H1 (cell line): ENCODE data around the gene AHI1. TPM values are rescaled to one million over a fixed set of nuclear protein-coding genes. Genes with fewer than 3 reads are reported as not detected.

Experiments
- CTCF ChIA-PET: fragments of 300-600 bp; sonication (Branson Sonifier 250); formaldehyde crosslinking; loops from one replicate; lab custom pipeline; 2021; ENCODE audit not compliant: partially characterized antibody; lab: Charles Lee
- POLR2A ChIA-PET: fragments of 300-600 bp; sonication (Branson Sonifier 250); formaldehyde crosslinking; loops from one replicate; lab custom pipeline; 2021; ENCODE audit warnings: inconsistent platforms; ENCODE audit not compliant: partially characterized antibody; lab: Charles Lee
- DNase-seq, 2 experiments: peaks; one replicate each; pipeline versions ENCODE4 v3.0.0 to v3.0.0-alpha.2; 2010 to 2022; ENCODE audit warnings: low spot score in 2 of 2, low read depth in 1 of 2, mixed read lengths in 1 of 2
- FAIRE-seq: peaks from 2 replicates; lab custom pipeline; 2011; peaks lifted over from hg19 to GRCh38; lab: Jason Lieb, UNC
- H2AFZ ChIP-seq: 2 replicates; pipeline ENCODE4 v1.8.1; 2012; ENCODE audit warnings: low read length, inconsistent platforms
- H2AK5ac ChIP-seq: 2 replicates; pipeline ENCODE4 v1.6.1; 2013; ENCODE audit warnings: low read depth, low read length
- H2BK120ac ChIP-seq: replicated peaks from 2 replicates; pipeline ENCODE3; 2013; ENCODE audit warnings: low read depth, low read length, inconsistent platforms
- H2BK12ac ChIP-seq: 2 replicates; pipeline ENCODE4 v1.6.1; 2013; ENCODE audit warnings: low read depth, low read length
- H2BK15ac ChIP-seq: 2 replicates; pipeline ENCODE4 v1.6.1; 2013; ENCODE audit warnings: low read length
- H2BK20ac ChIP-seq: 2 replicates; pipeline ENCODE4 v1.6.1; 2013; ENCODE audit warnings: low read length
- H2BK5ac ChIP-seq: 2 replicates; pipeline ENCODE4 v1.6.1; 2013; ENCODE audit warnings: low read depth, low read length
- H3K14ac ChIP-seq: 2 replicates; pipeline ENCODE4 v1.6.1; 2013; ENCODE audit warnings: inconsistent platforms; ENCODE audit not compliant: insufficient read length
- H3K18ac ChIP-seq: 2 replicates; pipeline ENCODE4 v1.6.1; 2013; ENCODE audit warnings: low read length; ENCODE audit errors: extremely low read depth
- H3K23ac ChIP-seq: 2 replicates; pipeline ENCODE4 v1.6.1; 2013; ENCODE audit warnings: inconsistent platforms; ENCODE audit not compliant: insufficient read length
- H3K23me2 ChIP-seq: 2 replicates; pipeline ENCODE4 v1.6.1; 2013; ENCODE audit warnings: low read depth, low read length
- H3K27ac ChIP-seq: 2 replicates; pipeline ENCODE4 v1.6.1; 2011; ENCODE audit warnings: low read depth, low read length, inconsistent platforms
- H3K27me3 ChIP-seq, 4 experiments: replicated peaks in 1 of 4; 1 replicate in 1 of 4; 2 replicates in 3 of 4; pipeline versions ENCODE4 v1.6.1 to v1.8.1; 2011 to 2013; ENCODE audit warnings: low read length in 3 of 4, mild to moderate bottlenecking in 3 of 4, inconsistent platforms in 2 of 4, mixed read lengths in 2 of 4, moderate library complexity in 1 of 4; ENCODE audit not compliant: control insufficient read depth in 3 of 4, insufficient read depth in 3 of 4; ENCODE audit errors: extremely low read depth in 1 of 4
- H3K36me3 ChIP-seq, 4 experiments: 2 replicates each; pipeline versions ENCODE4 v1.6.1 to v1.8.1; 2011 to 2013; ENCODE audit warnings: mild to moderate bottlenecking in 4 of 4, low read length in 3 of 4, moderate library complexity in 2 of 4, control low read depth in 1 of 4, inconsistent platforms in 1 of 4; ENCODE audit not compliant: insufficient read depth in 4 of 4, control insufficient read depth in 2 of 4
- H3K4ac ChIP-seq: replicated peaks from 2 replicates; pipeline ENCODE3; 2013; ENCODE audit warnings: low read length, low read depth, mixed read lengths, inconsistent platforms; ENCODE audit not compliant: insufficient read length
- H3K4me1 ChIP-seq, 4 experiments: replicated peaks in 1 of 4; 1 replicate in 1 of 4; 2 replicates in 3 of 4; pipeline versions ENCODE4 v1.6.1 to v1.8.1; 2011 to 2013; ENCODE audit warnings: low read length in 3 of 4, inconsistent platforms in 2 of 4, mixed read lengths in 1 of 4; ENCODE audit not compliant: insufficient read depth in 4 of 4, control insufficient read depth in 3 of 4
- H3K4me2 ChIP-seq, 2 experiments: 2 replicates each; pipeline versions ENCODE4 v1.6.1 to v1.8.1; 2011 to 2013; ENCODE audit warnings: low read depth in 2 of 2, low read length in 2 of 2, control low read depth in 1 of 2, inconsistent platforms in 1 of 2, mild to moderate bottlenecking in 1 of 2; ENCODE audit not compliant: insufficient read depth in 1 of 2
- H3K4me3 ChIP-seq, 4 experiments: fragments of 200-600, 300-600 bp in 1 of 4; sonication (generic), shearing (Covaris generic), sonication (Bioruptor Twin) in 1 of 4; 2 replicates each; pipeline versions ENCODE4 v1.5.1 to v1.8.1; 2011 to 2016; ENCODE audit warnings: low read length in 4 of 4, low read depth in 3 of 4, control low read depth in 2 of 4, inconsistent platforms in 2 of 4, mild to moderate bottlenecking in 2 of 4, mixed read lengths in 1 of 4, moderate library complexity in 1 of 4; ENCODE audit not compliant: insufficient read depth in 2 of 4; ENCODE audit errors: extremely low read depth in 1 of 4
- H3K56ac ChIP-seq: replicated peaks from 2 replicates; pipeline ENCODE3; 2013; ENCODE audit warnings: low read depth, mild to moderate bottlenecking, mixed read lengths, low read length, inconsistent platforms; ENCODE audit not compliant: insufficient read length
- H3K79me1 ChIP-seq: 2 replicates; pipeline ENCODE4 v1.6.1; 2013; ENCODE audit warnings: low read depth, low read length, control low read depth
- H3K79me2 ChIP-seq, 2 experiments: 2 replicates each; pipeline versions ENCODE4 v1.6.1 to v1.8.1; 2012 to 2013; ENCODE audit warnings: low read length in 2 of 2, mild to moderate bottlenecking in 2 of 2, inconsistent platforms in 1 of 2; ENCODE audit not compliant: insufficient read depth in 2 of 2, control insufficient read depth in 1 of 2
- H3K9ac ChIP-seq, 4 experiments: replicated peaks in 1 of 4; 1 replicate in 1 of 4; 2 replicates in 3 of 4; pipeline versions ENCODE4 v1.6.1 to v1.8.1; 2011 to 2013; ENCODE audit warnings: low read depth in 3 of 4, low read length in 3 of 4, control low read depth in 2 of 4, mild to moderate bottlenecking in 2 of 4, moderate library complexity in 2 of 4, inconsistent platforms in 1 of 4; ENCODE audit errors: extremely low read depth in 1 of 4
- H3K9me3 ChIP-seq, 2 experiments: 2 replicates each; pipeline versions ENCODE4 v1.6.1 to v1.8.1; 2012 to 2013; ENCODE audit warnings: mild to moderate bottlenecking in 2 of 2, moderate library complexity in 2 of 2, control low read depth in 1 of 2, inconsistent platforms in 1 of 2, low read depth in 1 of 2, low read length in 1 of 2, mixed read lengths in 1 of 2; ENCODE audit not compliant: insufficient read depth in 2 of 2
- H4K20me1 ChIP-seq, 2 experiments: replicated peaks in 1 of 2; 2 replicates each; pipeline versions ENCODE3 to v1.8.1; 2011 to 2013; ENCODE audit warnings: inconsistent platforms in 2 of 2, low read length in 2 of 2, mild to moderate bottlenecking in 1 of 2; ENCODE audit not compliant: insufficient read depth in 2 of 2, control insufficient read depth in 1 of 2
- H4K5ac ChIP-seq: 2 replicates; pipeline ENCODE4 v1.6.1; 2013; ENCODE audit warnings: low read length, low read depth, mixed read lengths, inconsistent platforms; ENCODE audit not compliant: insufficient read length
- H4K8ac ChIP-seq: 2 replicates; pipeline ENCODE4 v1.8.0; 2013; ENCODE audit warnings: mild to moderate bottlenecking, moderate library complexity, low read length, inconsistent platforms; ENCODE audit not compliant: insufficient read depth; ENCODE audit errors: extremely low read depth
- H4K91ac ChIP-seq: replicated peaks from 2 replicates; pipeline ENCODE3; 2013; ENCODE audit warnings: low read length, mixed read lengths, inconsistent platforms; ENCODE audit not compliant: insufficient read length
- FOSL1 ChIP-seq: IDR thresholded peaks from 2 replicates; pipeline ENCODE4 v1.6.1; 2011; ENCODE audit warnings: mild to moderate bottlenecking, low read depth, low read length, moderate library complexity; ENCODE audit not compliant: insufficient read depth
- HDAC2 ChIP-seq, 2 experiments: fragments of 300-600 bp in 1 of 2; sonication (generic) in 1 of 2; IDR thresholded peaks; 2 replicates each; pipeline ENCODE4 v1.6.1; 2011 to 2012; ENCODE audit warnings: low read depth in 2 of 2, low read length in 2 of 2, mild to moderate bottlenecking in 2 of 2, moderate library complexity in 2 of 2, borderline replicate concordance in 1 of 2, inconsistent platforms in 1 of 2
- JUN ChIP-seq: IDR thresholded peaks from 2 replicates; pipeline ENCODE4 v1.6.1; 2011; ENCODE audit warnings: low read depth, mild to moderate bottlenecking, improper control_type of control experiment, low read length
- SAP30 ChIP-seq: fragments of 300-600 bp; sonication (generic); IDR thresholded peaks from 2 replicates; pipeline ENCODE4 v1.7.1; 2012; ENCODE audit warnings: low read length, moderate library complexity, mild to moderate bottlenecking, inconsistent platforms; ENCODE audit not compliant: insufficient read depth, insufficient replicate concordance
- WGBS, 2 experiments: shearing (Covaris generic) in 1 of 2; methylation state at CpG; one replicate each; pipeline versions ENCODE4 v1.1.6 to v1.1.7; 2013 to 2015; ENCODE audit warnings: low lambda C conversion rate in 2 of 2, mixed read lengths in 2 of 2, inconsistent platforms in 1 of 2, low coverage in 1 of 2, missing lambda C conversion rate in 1 of 2; ENCODE audit not compliant: insufficient replicate concordance in 2 of 2, insufficient coverage in 1 of 2, insufficient read length in 1 of 2; ENCODE audit errors: extremely low coverage in 1 of 2, missing lambda C conversion rate in 1 of 2; 5-methylcytosine and 5-hydroxymethylcytosine counted together
- polyA plus RNA-seq, 7 experiments: library from polyadenylated mRNA; depleted of rRNA in 3 of 7; stranded (reverse) in 5 of 7; unstranded in 2 of 7; fragments of >200 nt in 5 of 7; fragments of 200-250 nt in 2 of 7; gene quantifications; 1 replicate in 5 of 7; 2 replicates in 1 of 7; 4 replicates in 1 of 7; pipeline versions ENCODE4 v1.2.1 to v1.2.3, GENCODE V29; 2011 to 2013; ENCODE audit warnings: missing spikeins in 2 of 7, mixed read lengths in 2 of 7
- total RNA-seq: library from RNA; stranded (reverse); fragmentation: NEBNext Ultra II Directional; extraction: Animal tissue kit (Norgen Biotek cat#: 25700); gene quantifications from 2 replicates; pipeline ENCODE4 v1.2.1, GENCODE V29; 2021

Gene AHI1
- total and polyA plus RNA-seq, 2 of the 8 experiments (the other 6 are each of a cell fraction or from before 2014, with no cell fraction given) = 4.2 to 19.6 TPM

DNA sequence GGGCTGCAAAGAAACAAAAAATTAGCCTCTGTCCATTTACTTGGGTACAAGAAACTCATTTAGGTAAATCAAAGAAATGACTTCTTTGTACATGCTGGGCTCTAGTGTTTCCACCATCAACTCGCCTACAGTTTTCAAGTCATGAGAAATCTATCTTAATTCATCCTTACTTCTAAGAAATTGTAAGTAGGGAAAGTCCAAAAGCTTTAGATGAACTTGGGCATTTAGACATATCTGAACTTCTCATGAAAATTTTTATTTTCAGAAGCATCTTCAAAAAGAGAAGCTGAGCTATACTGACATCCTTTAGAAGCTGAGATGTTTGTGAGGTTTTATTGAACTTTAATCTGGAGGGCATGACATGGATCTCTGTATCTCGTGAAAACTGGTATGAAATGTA, 199.1 kb downstream of the AHI1 start:
- ChIA-PET CTCF (no interaction called here), POLR2A (no interaction called here)
- H3K56ac ChIP-seq = no peak overlapping the region
- H4K8ac ChIP-seq = no peak overlapping the region
- 90% methylated on average over 2 of the region's 2 CpGs; no CpG with 5 or more reads in 1 of the 2 experiments for WGBS, 2 experiments
- no peak for FAIRE-seq
- no peak overlapping the region for H3K4me3 ChIP-seq
- H3K4ac ChIP-seq = no peak overlapping the region
- H3K27ac ChIP-seq = no peak overlapping the region
- H4K20me1 ChIP-seq = no peaks in the 10 kb centered on the region
- no peak overlapping the region for H4K5ac ChIP-seq
- H3K9ac ChIP-seq = no peak overlapping the region
- no peaks in the 10 kb centered on the region for H3K36me3 ChIP-seq
- no peak overlapping the region for H2AFZ ChIP-seq
- no peak overlapping the region for H3K18ac ChIP-seq
- no peak overlapping the region for H4K91ac ChIP-seq
- H3K27me3 ChIP-seq = no peaks in the 10 kb centered on the region
- H3K79me2 ChIP-seq = no peaks in the 10 kb centered on the region
- no peaks in the 10 kb centered on the region for H3K9me3 ChIP-seq
- no peak overlapping the region for H2BK12ac ChIP-seq
- no peak for DNase-seq
- H3K23ac ChIP-seq = no peak overlapping the region
- H3K14ac ChIP-seq = no peak overlapping the region
- no peak overlapping the region for H2BK5ac ChIP-seq
- H2BK15ac ChIP-seq = no peak overlapping the region
- H3K4me1 ChIP-seq = peaks cover 0 to 3% (median 0%) of the 10 kb centered on the region in 4 experiments; a peak in 1 of 7 replicates
- H3K4me2 ChIP-seq = no peak overlapping the region
- no peak overlapping the region for H2BK120ac ChIP-seq
- H2AK5ac ChIP-seq = no peak overlapping the region
- TF ChIP-seq HDAC2 (IDR thresholded peaks at IDR 0.05; ENCODE audit: borderline replicate concordance in 1 of 2, low read depth in 2 of 2, low read length in 2 of 2) (no peak), JUN (no peak), FOSL1 (no peak), SAP30 (no peak)
- no peak overlapping the region for H2BK20ac ChIP-seq
- H3K23me2 ChIP-seq = no peaks in the 10 kb centered on the region
- H3K79me1 ChIP-seq = no peaks in the 10 kb centered on the region
